ENCODE data around the gene CEBPG. TPM values are rescaled to one million over a fixed set of nuclear protein-coding genes. Genes with fewer than 3 reads are reported as not detected.

The CEBPG gene
- total RNA-seq, 1 experiment from 2014 or later = 12.8 TPM

DNA sequence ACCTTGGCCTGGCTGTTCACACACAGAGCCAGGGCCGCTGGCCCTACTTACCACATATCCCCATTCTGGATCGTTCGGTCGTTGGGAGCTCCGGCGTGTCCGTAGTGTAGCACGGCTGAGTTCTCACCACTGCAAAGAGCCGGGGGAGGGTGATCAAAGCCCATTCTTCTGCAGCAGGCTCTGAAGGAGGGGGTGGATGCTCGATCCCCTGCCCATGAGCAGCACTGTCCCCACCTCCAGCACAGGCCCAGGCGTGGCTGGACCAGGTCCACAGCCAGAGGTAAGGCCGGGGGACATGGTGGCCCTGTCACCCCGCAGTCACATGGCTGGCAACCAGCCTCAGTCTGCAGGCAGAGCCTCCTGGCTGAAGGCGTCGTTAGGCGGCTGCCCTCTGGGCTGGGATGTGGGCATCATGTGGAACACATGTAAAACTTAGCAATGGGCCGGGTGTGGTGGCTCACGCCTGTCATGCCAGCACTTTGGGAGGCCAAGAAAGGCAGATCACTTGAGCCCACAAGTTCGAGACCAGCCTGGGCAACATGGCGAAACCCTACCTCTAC is 38.2 kb downstream of the CEBPG start:
- in situ Hi-C loops (cut with HindIII; ENCODE audit: low pct_unique_long_range_greater_than_20kb, low sequenced_read_pairs) = no loop called here

GRCh38 chr19:33412601-33413425 is 39.3 kb downstream of the CEBPG start:
- DNase-seq (ENCODE audit: low read depth) = no peak
- in situ Hi-C loops (cut with HindIII; ENCODE audit: low pct_unique_long_range_greater_than_20kb, low sequenced_read_pairs) = no loop called here

More for the DNA sequence above, 38.2 kb downstream of the CEBPG start:
- DNase-seq (ENCODE audit: low read depth) = no peak

DNA sequence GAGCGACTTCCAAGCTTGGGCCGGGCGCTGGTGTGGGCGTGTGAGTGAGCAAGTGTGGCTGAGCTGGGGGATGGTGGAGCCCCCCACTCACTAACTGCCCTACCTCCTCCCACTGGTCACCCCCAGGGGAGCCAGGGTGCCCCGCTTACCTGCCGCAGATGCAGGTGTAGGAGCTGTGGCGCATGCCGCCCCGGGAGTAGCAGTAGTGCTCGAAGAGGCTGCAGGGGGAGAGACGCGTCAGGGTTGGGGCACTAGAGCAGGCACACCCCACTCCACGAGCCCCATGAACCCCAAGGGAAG is 39.9 kb downstream of the CEBPG start:
- in situ Hi-C loops (cut with HindIII; ENCODE audit: low pct_unique_long_range_greater_than_20kb, low sequenced_read_pairs) = no loop called here
- no peak for DNase-seq (ENCODE audit: low read depth)

DNA sequence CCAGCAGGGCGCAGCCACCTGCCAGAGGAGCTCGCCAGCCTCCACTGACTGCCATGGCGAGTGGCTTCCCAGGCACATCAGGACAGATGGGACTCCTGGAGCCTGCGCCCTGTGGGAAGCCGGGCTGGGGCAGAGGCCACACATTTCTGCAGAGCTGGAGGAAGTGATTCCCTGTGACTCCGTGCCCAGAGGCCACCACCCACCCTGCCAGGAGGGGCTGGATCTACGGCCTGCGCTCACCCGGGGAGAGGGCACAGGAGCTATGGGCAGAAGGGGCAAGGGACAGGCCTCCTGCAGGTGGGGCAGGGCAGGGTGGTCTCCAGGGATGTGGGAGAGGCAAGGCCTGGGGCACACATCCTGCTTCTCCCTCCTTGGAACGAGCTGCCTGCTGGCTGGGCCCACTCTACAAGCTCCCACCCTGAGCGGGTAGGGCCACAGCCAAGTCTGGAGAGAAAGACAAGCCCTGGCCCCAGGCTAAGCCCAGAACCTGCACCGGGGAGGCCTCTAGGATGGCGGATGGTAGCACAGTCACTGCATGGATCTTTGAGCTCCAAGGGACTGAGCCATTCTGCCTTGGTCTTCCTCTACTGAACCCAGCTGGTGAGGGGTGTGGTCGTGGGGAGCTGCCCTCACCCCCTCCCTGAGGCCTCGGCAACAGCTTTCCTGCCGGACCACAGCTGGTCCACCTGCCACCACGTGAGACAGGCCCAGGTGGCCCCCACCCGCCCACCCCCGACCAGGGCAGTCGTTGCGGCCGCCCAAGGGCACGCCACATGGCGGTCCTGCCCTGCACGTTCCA is 40.6 kb downstream of the CEBPG start:
- no peak for DNase-seq (ENCODE audit: low read depth)
- in situ Hi-C loops (cut with HindIII; ENCODE audit: low pct_unique_long_range_greater_than_20kb, low sequenced_read_pairs) = no loop called here

GRCh38 chr19:33414667-33415605 is 41.4 kb downstream of the CEBPG start:
- no peak for DNase-seq (ENCODE audit: low read depth)
- in situ Hi-C loops (cut with HindIII; ENCODE audit: low pct_unique_long_range_greater_than_20kb, low sequenced_read_pairs) = no loop called here

DNA sequence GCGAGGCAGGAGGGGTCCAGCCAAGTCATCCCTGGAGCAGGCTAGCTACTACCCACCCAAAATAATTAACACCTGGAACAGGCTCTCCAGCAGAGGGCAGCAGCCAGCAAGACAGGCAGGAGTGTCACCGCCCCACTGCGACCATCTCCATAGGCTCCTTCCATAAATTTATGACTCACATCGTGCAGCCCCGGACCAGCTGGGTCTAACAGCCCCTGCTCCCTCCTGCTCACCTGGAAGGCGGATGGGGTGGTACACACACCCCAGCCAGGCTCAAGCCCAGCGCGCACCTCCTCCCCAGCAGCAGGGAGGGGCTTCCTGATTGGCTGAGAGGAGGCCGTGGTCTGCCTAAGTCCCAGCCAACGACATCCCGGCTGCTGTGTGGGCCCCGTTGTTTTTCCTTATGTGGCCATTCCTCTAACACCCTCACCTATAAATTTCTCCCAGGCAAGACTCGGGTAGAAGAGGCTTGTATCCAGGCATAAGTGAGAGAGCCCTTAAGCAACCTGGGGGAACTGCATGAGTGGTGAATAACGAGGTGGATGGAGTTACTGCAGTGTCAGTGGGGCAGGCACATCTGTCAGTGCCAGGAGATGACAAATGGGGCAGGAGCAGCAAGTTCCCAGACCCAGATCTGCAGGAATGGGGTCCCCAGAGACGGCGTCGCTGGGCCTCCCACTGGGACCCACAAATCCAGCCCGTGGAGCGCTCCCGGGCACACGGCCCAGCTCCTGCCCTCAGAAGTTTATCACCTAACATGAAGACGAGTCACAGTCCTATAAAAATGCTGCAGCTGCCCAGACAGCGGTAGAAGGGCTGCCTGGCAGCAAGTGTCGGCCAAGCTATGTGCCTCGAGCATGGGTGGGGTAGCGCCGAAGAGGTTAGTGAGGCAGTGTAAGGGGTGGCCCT is 43.1 kb downstream of the CEBPG start:
- in situ Hi-C loops (cut with HindIII; ENCODE audit: low pct_unique_long_range_greater_than_20kb, low sequenced_read_pairs) = no loop called here
- peak; percentile 58 for DNase-seq (ENCODE audit: low read depth)

GRCh38 chr19:33417751-33418150 is 44.2 kb downstream of the CEBPG start:
- no peak for DNase-seq (ENCODE audit: low read depth)
- in situ Hi-C loops (cut with HindIII; ENCODE audit: low pct_unique_long_range_greater_than_20kb, low sequenced_read_pairs) = no loop called here

DNA sequence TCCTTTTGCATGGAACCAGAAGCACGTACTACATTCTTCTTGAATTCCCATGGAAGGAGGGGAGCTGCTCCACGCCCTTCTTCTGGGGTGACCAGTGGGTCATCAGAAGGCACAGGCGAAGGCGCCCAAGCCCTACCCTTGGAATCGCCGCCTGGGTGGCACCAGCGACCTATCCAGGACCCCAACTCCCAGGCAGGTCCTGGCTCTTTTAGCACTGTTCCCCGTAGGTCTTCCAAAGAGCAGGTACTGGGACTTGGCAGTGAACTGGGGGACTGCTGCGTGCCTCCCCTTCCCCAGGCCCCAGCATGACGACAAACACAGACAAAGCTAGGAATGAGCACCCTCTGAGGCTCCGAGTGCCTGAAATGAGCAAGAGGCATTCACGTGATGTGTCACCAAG is 45.0 kb downstream of the CEBPG start:
- in situ Hi-C loops (cut with HindIII; ENCODE audit: low pct_unique_long_range_greater_than_20kb, low sequenced_read_pairs) = no loop called here
- DNase-seq (ENCODE audit: low read depth) = no peak

- DNase-seq (ENCODE audit: low read depth) = no peak
- in situ Hi-C loops (cut with HindIII; ENCODE audit: low pct_unique_long_range_greater_than_20kb, low sequenced_read_pairs) = no loop called here
These were observed 45.6 kb downstream of the CEBPG start for GRCh38 chr19:33418871-33419787.

DNA sequence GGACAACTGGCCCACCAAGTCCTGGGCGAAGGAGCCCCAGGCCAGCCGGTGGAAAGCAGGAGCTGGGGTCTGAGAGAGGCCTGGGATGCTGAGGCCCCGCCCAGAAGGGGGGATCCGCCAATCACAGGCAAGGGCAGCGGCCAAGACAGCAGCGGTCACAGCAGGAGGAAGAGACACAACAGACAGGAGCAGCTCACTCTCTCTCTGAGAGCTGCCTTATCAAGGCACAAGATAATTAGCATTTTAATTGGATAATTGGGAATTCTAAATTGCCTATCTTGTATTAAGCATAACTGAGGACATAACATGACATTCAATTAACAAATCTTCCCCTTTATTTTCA is 46.2 kb downstream of the CEBPG start:
- in situ Hi-C loops (cut with HindIII; ENCODE audit: low pct_unique_long_range_greater_than_20kb, low sequenced_read_pairs) = no loop called here
- DNase-seq (ENCODE audit: low read depth) = no peak

- no peak for DNase-seq (ENCODE audit: low read depth)
- in situ Hi-C loops (cut with HindIII; ENCODE audit: low pct_unique_long_range_greater_than_20kb, low sequenced_read_pairs) = no loop called here
These were observed 47.3 kb downstream of the CEBPG start for GRCh38 chr19:33420821-33421220.

GRCh38 chr19:33421368-33421767 is 47.9 kb downstream of the CEBPG start:
- in situ Hi-C loops (cut with HindIII; ENCODE audit: low pct_unique_long_range_greater_than_20kb, low sequenced_read_pairs) = no loop called here
- no peak for DNase-seq (ENCODE audit: low read depth)

DNA sequence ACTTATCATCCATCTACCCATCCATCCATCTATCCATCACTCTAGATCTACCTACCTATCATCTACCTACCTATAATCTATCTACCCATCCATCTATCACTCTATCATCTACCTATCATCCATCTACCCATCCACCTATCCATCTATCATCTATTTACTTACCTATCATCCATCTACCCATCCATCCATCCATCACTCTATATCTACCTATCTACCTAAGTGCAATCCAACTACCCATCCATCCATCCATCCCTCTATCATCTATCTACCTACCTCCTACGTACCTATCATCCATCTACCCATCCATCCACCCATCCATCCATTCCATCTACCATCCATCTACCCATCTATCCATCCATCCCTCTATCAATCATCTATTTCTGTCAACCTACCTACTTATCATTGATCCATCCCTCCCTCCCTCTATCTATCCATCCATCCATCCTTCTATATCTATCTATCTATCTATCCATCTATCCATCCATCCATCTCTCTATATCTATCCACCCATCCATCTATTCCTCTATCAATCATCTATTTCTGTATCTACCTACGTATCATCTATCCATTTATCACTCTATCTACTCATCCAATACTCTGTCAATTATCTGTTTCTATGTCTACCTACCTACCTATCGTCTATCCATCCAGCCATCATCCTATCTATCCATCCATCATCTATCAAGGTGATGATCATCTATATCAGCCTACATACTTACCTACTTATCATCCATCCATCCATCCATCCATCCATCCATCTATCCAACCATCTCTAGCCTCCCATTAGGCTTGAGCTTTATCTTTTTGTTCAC is 49.1 kb downstream of the CEBPG start:
- no peak for DNase-seq (ENCODE audit: low read depth)
- in situ Hi-C loops (cut with HindIII; ENCODE audit: low pct_unique_long_range_greater_than_20kb, low sequenced_read_pairs) = no loop called here

DNA sequence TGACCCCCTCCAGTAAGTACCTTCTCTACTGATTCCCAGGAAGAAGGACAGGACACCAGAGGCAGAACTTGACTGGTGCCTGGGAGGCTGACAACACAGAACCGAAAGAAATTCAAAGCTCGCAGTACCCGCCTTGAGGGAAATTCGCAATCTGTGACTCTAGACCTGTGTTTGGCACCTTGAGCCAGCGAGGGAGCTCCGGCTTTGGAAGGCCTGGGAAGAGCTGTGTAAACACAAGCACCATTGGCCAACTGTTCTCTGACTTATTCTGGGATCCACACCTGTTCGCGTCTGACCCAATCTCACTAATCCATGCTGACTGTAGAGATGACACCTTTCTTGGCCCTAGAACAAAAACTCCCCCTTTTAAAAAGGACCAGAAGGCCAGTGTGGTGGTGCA is 50.7 kb downstream of the CEBPG start:
- DNase-seq (ENCODE audit: low read depth) = no peak
- in situ Hi-C loops (cut with HindIII; ENCODE audit: low pct_unique_long_range_greater_than_20kb, low sequenced_read_pairs) = no loop called here

- in situ Hi-C loops (cut with HindIII; ENCODE audit: low pct_unique_long_range_greater_than_20kb, low sequenced_read_pairs) = no loop called here
These were observed 53.3 kb downstream of the CEBPG start for GRCh38 chr19:33426621-33427361.

More at GRCh38 chr19:33426621-33427361, 53.3 kb downstream of the CEBPG start:
- peak; percentile 85 for DNase-seq (ENCODE audit: low read depth)

Measured in Caki2 (cell line).